Left ventricle myocardium inferior (tissue), 1 donor: ENCODE results near the gene FNTB. TPM values are rescaled to one million over a fixed set of nuclear protein-coding genes. Genes with fewer than 3 reads are reported as not detected.

ENCODE experiments used
- DNase-seq: peaks from one replicate; pipeline ENCODE4 v3.0.0-alpha.2; 2020
- H3K27ac ChIP-seq: fragments of 200-600 bp; replicated peaks from 2 replicates; pipeline ENCODE4 v1.8.0; 2021
- H3K27me3 ChIP-seq: fragments of 200-600 bp; 2 replicates; pipeline ENCODE4 v1.8.0; 2021; ENCODE audit warnings: low read depth
- H3K36me3 ChIP-seq: fragments of 200-600 bp; 2 replicates; pipeline ENCODE4 v1.8.0; 2021
- H3K4me1 ChIP-seq: fragments of 200-600 bp; 2 replicates; pipeline ENCODE4 v1.8.0; 2021
- H3K4me3 ChIP-seq: fragments of 200-600 bp; 2 replicates; pipeline ENCODE4 v1.8.0; 2021; ENCODE audit warnings: mild to moderate bottlenecking, moderate library complexity
- H3K9me3 ChIP-seq: fragments of 200-600 bp; replicated peaks from 2 replicates; pipeline ENCODE4 v1.8.0; 2021
- intact Hi-C: fragments of 100-400 bp; cut with micrococcal nuclease; formaldehyde crosslinking; loops from one replicate; pipeline ENCODE4 v1.11.0; 2022
- total RNA-seq: library from RNA; stranded (reverse); fragmentation: NEBNext Ultra II Directional; extraction: Animal tissue kit (Norgen Biotek cat#: 25700); gene quantifications from one replicate; pipeline ENCODE4 v1.2.1, GENCODE V29; 2021
- TF ChIP-seq, protein P1 (sequence below): fragments of 200-600 bp; IDR thresholded peaks from 2 replicates; pipeline ENCODE4 v1.8.0; 2021; ENCODE audit warnings: antibody characterized with exemption, mild to moderate bottlenecking, borderline replicate concordance
- donor health status: DM: no; HTN: yes; CAD: no; lungs with severe emphysema.

Gene FNTB
- total RNA-seq, 1 donor from 2014 or later, result 17.9 TPM

DNA sequence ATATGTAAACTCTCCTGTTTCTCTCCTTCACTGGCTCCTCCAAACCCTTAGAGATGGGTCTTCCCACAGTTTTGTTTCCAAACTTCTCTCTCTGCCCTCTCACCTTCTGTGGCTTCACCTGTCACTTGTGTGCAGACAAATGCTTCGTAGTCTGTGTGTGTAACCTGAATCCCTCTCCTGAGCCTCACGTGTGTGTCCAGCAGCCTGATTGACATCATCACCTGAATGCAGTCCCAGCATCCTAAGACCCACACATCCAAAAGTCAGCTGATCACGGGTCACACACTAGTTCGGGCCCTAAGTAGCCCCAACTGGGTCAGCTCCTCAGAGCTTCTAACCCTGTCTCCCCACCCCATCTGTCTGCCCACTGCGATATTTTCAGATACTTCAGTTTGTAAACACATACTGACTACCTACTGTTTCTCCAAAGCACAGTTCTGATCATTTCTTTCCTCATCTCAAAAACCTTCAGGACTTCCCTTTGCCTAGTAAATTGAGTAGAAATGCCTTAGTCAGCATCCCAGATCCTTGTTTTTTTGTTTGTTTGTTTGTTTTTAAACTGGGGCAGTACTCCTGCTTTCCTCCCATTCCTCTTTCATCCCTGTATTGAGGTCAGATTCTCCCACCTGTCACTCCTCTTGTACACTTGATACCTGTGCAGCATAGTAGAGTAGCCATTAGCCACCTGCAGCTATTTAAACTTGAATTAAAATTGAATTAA is 23.7 kb downstream of the FNTB start:
- intact Hi-C loops, result no loop called here
- peaks cover 53% of the 10 kb centered on the region for H3K36me3 ChIP-seq
- DNase-seq, result no peak

DNA sequence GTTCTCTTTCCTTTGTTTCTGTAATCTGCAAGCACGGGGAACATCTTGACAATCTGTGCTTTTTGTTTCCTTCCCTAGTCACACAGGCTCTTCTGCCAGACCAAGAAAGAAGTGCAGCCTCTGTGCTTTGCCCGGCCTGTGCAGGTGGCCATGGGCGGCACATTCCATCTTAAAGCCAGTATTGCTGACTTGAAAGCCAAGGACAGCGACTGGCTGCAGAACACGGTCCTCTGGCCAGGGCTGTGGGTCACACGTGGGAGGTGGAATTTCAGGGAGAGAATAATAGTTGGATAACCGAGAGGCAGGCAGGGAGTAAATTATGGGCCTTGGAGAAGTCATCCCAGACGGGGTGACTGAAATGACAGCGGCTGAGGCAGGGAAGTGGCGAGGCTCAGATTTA is 24.8 kb downstream of the FNTB start:
- TF ChIP-seq, protein P1, sequence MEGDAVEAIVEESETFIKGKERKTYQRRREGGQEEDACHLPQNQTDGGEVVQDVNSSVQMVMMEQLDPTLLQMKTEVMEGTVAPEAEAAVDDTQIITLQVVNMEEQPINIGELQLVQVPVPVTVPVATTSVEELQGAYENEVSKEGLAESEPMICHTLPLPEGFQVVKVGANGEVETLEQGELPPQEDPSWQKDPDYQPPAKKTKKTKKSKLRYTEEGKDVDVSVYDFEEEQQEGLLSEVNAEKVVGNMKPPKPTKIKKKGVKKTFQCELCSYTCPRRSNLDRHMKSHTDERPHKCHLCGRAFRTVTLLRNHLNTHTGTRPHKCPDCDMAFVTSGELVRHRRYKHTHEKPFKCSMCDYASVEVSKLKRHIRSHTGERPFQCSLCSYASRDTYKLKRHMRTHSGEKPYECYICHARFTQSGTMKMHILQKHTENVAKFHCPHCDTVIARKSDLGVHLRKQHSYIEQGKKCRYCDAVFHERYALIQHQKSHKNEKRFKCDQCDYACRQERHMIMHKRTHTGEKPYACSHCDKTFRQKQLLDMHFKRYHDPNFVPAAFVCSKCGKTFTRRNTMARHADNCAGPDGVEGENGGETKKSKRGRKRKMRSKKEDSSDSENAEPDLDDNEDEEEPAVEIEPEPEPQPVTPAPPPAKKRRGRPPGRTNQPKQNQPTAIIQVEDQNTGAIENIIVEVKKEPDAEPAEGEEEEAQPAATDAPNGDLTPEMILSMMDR, result no peak
- Histone ChIP-seq H3K4me3 (no peak overlapping the region), H3K36me3 (peaks cover 58% of the 10 kb centered on the region), H3K4me1 (no peaks in the 10 kb centered on the region), H3K27me3 (no peaks in the 10 kb centered on the region), H3K9me3 (no peaks in the 10 kb centered on the region), H3K27ac (no peak overlapping the region)
- intact Hi-C loops, result no loop called here
- no peak for DNase-seq

More for the DNA sequence above, 23.7 kb downstream of the FNTB start:
- TF ChIP-seq, protein P1, result no peak
- Histone ChIP-seq H3K27ac (no peak overlapping the region), H3K27me3 (no peaks in the 10 kb centered on the region), H3K4me1 (no peaks in the 10 kb centered on the region), H3K4me3 (no peak overlapping the region), H3K9me3 (no peaks in the 10 kb centered on the region)

DNA sequence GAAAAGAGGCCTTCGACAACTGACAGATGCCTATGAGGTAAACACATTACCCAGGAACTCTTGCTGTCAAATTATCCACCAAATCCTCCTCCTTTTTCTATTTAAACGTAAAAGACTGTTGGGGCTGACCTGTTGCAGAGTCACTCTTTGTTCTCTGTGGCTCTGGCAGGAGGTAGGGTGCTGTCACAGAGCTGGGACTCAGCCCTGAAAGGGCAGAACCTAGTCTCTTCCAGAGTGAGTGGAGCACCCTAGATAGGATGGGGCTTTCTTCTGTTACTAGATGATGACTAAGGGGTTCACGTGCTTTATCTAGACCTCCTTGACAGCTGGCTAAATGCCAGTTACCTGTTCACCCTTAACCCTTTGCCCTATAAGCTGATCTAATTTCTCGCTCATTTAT is 25.7 kb downstream of the FNTB start:
- no peaks in the 10 kb centered on the region for H3K9me3 ChIP-seq
- peaks cover 59% of the 10 kb centered on the region for H3K36me3 ChIP-seq
- TF ChIP-seq, protein P1, result no peak
- no peaks in the 10 kb centered on the region for H3K27me3 ChIP-seq
- no peak overlapping the region for H3K27ac ChIP-seq
- intact Hi-C loops, result no loop called here
- H3K4me3 ChIP-seq, result no peak overlapping the region
- DNase-seq, result no peak
- H3K4me1 ChIP-seq, result no peaks in the 10 kb centered on the region

DNA sequence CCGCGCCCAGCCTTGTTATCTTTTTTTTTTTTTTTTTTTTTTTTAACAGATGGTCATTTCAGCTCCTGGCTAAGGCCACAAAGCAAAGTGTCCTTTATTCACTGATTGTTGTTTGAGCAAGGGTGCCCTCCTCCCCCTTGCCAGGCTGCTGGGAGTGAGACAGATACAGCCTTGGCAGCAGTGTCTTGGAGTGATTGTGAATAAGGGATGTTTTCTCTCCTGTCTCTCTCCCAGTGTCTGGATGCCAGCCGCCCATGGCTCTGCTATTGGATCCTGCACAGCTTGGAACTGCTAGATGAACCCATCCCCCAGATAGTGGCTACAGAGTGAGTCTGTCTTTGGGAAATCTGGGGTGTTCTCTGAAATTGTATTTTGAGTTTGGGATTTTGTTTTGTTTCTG is 28.7 kb downstream of the FNTB start:
- H3K27ac ChIP-seq, result no peak overlapping the region
- no peaks in the 10 kb centered on the region for H3K9me3 ChIP-seq
- intact Hi-C loops, result no loop called here
- H3K36me3 ChIP-seq, result peaks cover 38% of the 10 kb centered on the region
- no peak for DNase-seq
- TF ChIP-seq, protein P1, result no peak
- peaks cover 13% of the 10 kb centered on the region for H3K4me1 ChIP-seq
- H3K27me3 ChIP-seq, result no peaks in the 10 kb centered on the region
- H3K4me3 ChIP-seq, result no peak overlapping the region

DNA sequence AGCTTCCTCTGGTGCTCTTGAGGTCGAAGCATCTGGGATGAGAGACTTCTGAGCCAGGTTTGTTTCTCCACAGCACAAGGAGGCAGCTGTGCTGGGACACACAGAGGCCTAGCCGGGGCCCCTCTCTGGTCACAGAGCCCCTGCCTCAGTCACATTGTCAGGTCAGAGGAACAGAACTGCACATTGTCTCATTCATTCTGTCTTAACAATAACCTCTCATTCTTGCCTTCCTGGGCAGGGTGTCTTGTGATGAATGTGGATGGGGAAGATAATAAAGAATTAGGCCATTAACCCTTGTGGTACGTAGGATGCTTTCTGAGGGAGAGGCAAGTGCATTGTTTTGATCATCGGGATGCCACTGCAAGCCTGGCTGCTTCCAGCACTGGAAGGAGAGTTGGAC is 29.8 kb downstream of the FNTB start:
- intact Hi-C loops, result no loop called here
- H3K9me3 ChIP-seq, result no peaks in the 10 kb centered on the region
- no peak overlapping the region for H3K4me3 ChIP-seq
- no peaks in the 10 kb centered on the region for H3K27me3 ChIP-seq
- H3K36me3 ChIP-seq, result peaks cover 36% of the 10 kb centered on the region
- H3K27ac ChIP-seq, result no peak overlapping the region
- TF ChIP-seq, protein P1, result no peak
- H3K4me1 ChIP-seq, result peaks cover 13% of the 10 kb centered on the region
- no peak for DNase-seq
